COLO829 (cell line): Measurements from ENCODE around the gene VAPB.
"Not testable (repeated sequence)": the region's sequence is repeated elsewhere in the genome, so short reads cannot be mapped to it uniquely, and the experiment has no call there.

Experiments
- DNase-seq: peaks from one replicate; pipeline ENCODE4 v3.0.0; 2012; ENCODE audit warnings: low spot score

Gene VAPB, protein sequence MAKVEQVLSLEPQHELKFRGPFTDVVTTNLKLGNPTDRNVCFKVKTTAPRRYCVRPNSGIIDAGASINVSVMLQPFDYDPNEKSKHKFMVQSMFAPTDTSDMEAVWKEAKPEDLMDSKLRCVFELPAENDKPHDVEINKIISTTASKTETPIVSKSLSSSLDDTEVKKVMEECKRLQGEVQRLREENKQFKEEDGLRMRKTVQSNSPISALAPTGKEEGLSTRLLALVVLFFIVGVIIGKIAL

DNA sequence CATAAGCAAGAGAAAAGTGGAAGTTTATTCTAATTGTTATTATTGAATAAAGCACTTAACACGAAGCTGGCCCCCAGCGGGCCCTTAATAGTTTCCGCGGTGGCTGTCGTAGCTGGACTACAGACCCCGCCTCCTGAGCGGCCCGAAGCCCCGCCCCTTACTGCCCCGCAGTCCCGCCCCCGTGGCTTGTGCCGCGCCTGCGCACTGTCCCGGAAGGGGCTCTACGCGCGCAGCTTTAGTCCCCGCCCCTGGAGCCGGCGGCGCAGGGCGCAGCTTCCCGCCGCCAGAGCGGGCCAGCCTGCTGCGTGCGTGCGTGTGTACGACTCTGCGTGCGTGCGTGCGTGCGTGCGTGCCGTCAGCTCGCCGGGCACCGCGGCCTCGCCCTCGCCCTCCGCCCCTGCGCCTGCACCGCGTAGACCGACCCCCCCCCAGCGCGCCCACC is at the start of gene VAPB:
VAPB (plus strand) TSS at position 348 of the 442 bp plus-strand sequence. CDS start 231 bp downstream, outside the sequence.
- DNase-seq: peak; percentile 91

DNA sequence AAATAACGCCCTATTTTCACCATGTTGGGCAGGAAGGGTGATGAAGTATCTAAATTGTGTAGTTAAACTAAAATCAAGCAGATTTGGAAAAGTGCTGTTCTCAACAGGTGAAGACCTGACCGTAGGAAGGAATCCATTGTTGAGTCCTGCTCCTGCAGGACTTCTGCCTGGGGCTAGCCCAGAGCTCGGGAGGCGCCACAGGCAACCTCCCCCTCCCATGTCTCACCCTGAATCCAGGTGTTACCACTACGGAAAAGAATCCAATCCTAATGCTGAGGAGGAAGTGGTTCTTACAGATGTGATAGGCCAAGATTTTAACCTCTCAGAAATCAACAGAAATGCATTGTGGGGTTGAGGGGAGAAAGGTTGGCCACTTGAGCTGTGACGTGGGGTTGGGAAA is 49.3 kb upstream of the VAPB start:
- no peak for DNase-seq

DNA sequence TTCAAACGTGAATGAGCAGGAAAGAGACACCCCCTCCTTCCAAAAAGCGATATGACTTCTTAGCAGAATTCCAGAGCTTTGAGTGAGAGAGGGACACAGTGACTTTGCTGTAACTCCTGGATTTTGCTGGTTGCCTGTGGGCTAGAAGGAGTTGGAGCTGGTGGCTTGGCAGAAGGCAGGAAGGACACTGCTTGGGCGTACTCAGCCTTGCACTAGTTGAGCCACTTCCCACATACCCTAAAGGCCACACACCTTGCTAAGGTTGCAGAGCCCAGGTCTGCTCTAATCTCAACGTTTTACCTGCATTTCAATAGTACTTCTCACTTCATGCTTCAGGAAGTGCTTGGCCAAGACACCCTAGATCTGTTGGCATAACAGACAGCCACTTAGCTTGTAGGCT is 48.9 kb upstream of the VAPB start:
- DNase-seq: no peak

DNA sequence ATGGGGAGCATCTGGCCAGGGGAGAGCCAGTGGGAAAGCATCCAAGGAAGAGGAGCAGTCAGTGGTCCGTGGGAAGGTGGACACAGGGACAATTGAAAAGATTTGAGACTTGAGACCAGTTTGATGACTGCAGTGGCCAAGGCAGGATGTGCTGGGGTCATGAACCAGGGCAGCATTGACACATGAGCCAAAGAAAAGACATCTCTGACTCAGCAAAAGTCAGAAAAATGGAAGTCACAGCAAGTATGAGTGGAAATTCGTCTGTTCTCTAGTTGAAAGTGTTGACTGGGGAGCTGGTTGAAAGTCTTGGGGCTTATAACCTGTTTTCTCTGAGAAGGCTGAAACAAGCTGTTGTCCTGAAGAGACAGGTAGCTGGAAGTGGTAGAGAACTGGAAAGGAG is 48.2 kb upstream of the VAPB start:
- no peak for DNase-seq

DNA sequence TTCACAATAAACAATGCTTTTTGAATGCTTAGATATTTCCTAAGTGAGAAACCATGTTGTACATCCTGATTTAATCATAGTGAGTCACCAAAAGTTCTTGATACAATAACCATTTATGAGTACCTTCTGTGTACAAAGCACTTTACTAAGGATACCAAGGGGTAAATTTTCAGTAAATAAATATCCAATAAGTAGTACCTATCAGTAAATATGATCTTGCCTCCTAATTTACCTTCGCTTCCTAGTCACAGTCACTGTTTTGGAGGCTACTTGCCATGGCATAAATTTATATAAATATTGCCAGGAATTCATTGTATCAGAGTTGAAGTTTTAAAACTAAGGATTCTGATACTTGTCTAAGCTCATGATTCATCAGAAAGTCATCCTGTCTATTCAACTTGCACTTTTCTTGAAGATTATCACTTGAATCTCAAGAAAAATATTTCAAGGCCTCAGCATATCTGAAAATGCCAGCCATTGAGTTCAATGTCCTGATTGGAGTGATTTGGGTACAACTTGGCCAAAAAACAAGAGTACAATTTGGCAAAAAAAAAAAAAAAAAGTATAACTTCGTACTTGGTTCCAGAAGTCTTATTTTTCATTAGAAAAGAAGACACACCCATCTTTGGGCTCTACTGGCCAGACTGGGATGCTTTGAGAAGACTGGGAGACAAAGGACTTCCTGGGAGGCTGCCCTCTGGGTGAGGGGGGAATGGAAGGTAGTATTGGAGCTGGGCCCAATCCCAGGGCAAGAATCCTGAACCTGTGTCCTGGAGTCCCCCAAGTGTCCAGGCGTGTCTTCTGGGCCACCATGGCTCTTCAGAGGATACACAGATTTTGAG is 46.7 kb upstream of the VAPB start:
- DNase-seq: peak; percentile 48

DNA sequence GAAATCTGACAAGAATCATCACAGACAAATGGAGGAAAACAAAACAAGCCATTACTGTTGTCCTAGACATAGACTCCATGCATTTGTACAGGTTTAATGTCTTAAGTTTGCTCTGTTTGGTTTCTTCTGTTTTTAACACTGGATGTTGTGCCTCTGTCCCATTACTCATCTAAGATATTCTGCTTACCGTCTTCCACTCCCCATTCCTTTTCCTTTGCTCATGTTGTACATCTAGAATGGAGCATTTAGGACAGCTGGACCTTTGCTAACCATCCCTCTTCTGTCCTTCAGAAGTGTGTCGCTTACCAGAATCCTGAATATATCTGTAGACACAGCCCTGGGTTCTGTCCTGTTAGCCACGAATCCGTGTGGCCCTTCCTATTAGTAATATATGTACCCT is 44.3 kb upstream of the VAPB start:
- no peak for DNase-seq

DNA sequence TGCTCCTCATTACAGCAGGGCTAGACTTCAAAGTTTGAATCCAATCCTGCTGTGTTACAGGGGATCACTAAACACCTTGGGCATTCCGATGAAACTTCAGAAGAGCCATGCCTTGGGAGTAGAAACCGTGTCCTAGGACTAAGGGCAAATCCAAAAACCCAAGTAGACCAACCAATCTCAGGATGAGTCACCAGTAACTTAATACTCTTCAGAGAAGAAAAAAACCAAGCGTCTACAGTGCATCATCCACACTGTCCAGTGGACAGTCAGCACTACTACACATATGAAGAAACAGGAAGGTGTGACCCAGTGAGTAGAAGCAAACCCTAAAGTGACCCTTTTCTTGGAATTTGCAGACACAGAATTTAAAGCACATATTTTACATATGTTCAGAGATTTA is 39.5 kb upstream of the VAPB start:
- peak; percentile 61 for DNase-seq

DNA sequence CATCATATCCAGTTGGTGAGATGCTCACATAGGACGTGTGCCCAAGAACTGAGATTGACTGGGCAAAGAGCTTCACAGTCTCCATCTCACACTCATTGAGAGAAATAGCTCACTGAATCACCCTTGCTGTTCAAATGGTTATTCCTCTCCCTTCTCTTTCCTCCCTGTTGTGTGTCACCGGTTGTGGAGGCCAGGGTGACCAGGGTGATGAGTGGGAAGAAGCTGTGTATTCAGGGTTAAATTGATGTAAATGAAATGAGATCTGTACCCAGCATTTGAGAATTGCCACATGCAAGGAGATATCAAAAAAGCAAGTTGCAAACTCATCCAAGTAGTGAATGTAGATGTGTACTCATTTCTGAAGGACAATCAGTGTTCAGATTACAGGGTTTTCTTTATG is 36.6 kb upstream of the VAPB start:
- no peak for DNase-seq

DNA sequence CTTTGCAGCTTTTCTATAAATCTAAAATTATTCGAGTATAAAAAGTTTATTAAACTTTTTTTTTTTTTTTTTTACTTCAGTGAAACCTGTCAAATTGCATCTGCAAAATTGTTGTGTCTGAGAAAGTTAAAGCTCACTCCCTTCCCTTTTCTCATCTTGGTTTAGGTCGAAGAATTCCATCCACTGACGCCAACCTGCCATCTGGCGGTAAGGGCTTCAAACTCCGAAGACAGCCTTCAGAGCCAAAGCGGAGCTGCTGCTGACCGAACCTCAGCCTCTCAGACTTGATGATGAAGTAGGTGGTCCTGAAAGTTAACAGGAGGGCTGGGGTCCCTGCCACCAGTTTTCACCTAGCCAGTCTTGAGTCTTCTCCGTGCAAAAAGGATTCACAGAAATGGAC is 29.6 kb upstream of the VAPB start:
- DNase-seq: no peak

DNA sequence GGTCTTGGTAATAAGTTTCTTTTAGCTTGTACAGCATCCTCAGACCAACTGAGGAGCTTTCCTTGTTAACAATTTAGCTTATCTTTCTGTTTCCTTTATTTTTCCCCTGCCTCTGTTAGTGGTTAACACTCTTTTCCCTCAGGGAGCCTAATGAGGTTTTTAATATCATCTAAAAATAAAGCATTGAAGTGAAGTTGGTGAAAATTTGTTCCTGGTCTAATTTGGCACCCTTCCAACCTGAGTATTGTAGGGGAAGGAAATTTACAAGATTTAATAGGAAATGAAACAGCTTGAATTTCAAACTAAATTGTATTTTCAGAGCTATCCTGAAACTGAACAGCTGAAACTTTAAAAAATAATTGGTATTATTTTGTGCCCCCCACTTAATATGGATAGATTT is 28.1 kb upstream of the VAPB start:
- DNase-seq: no peak

DNA sequence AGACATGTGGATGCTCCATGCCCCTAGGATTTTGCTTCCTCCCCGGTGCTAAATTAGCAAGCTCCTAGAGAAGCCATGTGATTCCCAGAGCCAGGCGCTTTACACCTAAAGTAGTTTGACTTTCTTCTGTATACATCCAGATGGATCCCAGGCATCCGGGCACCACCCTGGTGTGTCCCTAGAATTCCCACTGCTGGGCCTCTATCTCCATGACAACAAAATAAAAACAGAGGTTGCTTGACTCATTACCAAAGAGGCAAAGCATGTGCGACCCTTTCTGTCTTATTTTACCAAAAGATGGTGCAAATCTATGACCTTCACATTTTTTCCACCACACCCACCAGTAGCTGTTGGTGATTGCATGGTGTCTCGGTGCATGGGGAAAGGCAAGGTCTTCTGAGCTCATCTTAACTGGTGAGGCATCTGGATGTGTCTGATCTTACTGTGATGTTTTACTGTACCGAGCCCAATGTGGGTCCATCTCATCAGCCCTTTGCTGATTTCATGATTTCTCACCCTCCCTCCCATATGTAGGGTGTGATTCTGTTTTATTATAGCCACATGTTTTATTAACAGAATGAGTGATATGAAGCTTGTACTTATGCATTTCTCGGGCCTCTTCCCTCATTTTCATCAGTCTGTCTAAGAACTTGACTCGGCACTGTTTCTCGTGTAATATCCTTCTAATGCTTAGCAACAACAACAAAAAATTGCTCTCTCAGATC is 27.4 kb upstream of the VAPB start:
- no peak for DNase-seq

DNA sequence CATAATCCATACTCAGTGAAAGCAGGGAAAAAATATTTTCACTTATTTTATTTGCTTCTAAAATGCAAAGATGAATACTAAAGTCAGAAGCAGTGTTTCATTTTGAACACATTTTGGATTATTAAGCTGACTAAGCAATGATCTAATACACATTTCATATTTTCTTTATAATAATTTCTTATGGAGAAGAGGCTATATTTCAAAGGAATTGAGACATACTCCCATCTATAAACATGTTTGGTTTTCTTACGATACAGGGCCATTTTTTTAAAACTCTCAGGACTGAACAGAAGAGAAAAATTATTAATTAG is 26.9 kb upstream of the VAPB start:
- DNase-seq: no peak

DNA sequence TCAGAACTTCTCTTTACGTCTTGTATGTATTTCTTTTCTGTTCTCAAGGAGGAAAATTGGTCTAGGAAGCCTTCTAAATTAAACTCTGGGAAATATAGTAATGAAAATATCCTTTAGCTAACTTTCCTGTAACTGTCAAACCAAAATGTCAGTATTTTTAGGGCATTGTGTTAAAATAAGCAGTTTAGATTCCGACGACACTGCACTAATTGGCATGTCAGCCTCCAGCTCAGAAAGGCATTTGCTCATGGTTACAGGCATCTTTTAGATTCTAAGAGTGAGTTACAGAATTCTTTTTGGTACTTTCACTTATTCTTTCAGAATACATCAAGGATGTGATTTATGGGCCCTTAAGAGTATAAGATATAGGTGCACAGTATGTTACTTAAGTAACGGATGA is 26.1 kb upstream of the VAPB start:
- no peak for DNase-seq

DNA sequence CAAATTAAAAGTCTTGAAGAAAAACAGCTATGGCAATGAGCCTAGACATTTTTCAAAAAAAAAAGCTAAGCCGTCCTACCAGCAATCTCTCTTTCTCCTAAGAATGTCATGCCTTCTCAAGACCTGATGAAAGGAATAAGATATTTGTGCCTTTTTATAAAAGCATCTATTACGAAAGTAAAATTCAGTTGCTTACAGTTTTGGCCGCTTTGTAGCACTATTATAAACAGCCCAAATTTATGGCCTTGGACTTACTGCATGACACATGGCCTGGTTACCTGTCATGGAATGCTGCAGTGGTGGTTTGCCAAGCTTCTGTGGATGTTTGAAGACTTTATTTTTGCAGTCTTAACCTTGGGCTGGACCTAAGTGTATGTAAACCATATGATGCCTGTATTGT is 22.2 kb upstream of the VAPB start:
- DNase-seq: no peak

DNA sequence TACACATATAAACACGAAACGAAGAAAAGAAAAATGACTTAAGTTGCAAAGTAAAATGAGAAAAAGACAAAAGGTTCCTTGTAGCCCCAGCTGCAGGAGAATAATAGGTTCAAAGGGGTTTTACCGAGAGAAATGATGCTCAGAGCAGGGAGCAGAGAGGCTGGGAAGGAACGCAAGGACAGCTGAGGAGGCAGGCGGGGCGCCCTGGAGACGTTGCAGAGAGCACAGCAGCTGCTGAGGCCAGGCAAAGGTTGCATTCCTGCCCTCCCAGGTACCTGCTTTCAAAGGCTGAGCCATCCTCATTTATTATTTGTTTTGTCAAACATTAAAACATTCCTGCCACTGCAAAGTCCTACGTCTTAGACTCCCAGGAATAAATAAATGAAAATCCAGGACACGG is 16.2 kb upstream of the VAPB start:
- no peak for DNase-seq

DNA sequence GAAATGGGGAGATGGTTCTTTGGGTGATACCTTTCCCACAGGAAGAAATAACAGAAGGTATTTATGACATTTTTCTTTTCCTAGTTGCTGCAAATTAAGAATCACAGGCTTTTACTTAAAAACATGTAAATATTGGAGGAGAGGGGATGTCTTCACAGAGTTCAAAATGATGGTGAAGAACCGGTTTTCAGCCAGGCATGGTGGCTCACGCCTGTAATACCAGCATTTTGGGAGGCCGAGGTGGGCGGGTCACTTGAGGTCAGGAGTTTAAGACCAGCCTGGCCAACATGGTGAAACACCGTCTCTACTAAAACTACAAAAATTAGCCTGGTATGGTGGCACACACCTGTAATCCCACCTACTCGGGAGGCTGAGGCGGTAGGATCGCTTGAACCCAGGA is 15.7 kb upstream of the VAPB start:
- DNase-seq: not testable (repeated sequence)

DNA sequence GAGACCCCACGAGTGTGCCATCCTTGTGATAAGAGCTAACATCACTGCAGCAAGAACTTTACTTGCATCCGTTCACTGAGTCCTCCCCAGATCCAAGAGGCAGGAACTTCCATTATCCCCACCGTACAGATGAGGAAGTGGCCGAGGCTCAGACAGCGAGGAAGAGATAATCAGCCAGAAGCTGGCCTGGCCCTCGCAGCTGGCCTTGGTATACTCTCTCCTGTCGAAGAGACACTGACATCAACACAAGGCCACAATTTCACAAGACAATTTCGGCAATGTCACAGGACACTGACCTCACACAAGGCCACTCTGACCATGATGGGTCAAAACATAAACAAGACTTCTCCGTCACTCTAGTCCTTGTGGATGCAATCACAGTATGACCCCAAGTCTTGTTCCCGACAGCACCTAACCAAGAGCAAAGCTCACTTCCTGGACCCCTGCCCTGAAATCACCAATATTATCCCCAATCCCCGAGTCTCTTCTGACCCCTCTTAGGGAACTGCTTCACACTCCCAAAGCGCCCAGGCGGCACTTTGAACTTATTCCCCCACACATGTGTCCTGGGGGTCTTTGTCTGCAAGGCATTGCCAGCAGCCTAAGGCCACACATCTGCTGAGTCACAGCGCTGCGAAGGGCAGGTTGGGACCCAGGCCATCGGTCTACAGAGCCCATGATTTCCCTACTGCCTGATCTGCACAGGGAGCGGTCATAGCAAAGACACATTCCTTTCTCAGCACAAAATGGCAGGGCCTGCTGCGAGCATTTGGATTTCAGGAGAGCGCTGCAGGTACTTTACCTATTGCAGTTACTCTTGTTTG is 14.8 kb upstream of the VAPB start:
- DNase-seq: no peak

DNA sequence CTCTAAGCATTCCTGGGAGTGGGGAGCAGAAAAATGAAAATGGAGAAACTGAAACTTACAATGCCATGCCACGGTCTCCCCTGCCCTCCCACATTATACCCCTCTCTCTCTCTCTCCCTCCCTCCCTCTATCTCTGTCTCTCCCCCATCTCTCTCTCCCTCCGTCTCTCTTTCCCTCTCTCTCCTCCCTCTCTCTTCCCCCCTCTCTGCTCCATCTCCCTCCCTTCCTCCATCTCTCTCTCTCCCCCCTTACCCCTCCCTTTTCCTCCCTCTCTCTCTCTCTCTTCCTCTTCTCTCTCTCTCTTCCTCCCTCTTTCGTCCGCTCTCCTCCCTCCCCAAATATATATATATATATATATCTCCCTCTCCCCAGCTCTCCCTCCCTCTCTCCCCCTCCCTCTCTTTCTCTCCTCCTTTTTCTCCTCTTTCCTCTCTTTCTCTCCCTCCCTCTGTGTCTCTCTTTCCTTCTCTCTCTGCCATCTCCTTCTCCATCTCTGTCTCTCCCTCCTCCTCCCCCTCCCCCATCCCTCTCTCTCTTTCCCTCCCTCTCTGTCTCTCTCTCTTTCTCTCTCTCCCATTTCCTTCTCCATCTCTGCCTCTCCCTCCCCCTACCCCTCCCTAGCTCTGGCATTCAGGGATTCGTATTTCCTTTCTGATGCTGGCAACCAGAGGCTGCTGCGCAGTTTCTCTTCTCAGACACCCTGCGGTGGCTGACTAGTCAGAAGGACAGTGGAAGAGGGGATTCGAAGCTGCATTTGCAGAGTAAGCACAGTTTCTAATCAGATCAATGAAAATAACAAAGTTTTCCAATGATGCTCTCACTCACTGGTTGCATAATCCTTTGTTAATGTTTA is 13.9 kb upstream of the VAPB start:
- no peak for DNase-seq

DNA sequence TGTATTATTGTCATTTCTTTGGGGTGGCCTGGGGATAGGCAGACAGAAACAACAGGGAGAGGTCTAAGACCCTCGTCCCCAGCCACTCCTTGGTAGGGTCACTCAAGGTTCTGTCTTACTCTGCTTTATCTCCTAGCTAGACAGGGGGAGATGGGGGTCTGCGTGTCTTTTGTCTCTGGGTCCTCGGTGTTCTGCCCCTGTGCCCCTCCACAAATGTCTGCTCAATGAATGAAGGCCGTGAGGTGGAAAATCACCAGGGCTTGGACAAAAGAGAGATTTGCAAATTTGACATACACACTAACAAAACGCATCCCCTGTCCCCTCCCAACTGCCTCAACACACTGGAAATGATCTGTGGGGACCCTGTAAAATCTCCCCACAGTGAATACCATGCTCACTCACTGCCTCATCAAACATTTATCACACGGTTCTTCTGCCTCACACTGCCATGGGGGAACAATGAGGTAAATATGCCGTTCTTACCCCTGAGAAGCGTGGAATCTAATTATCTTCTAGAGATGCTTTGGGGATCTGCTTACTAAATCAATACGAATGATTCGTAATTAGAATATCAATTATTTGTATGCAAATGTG is 13.2 kb upstream of the VAPB start:
- no peak for DNase-seq

DNA sequence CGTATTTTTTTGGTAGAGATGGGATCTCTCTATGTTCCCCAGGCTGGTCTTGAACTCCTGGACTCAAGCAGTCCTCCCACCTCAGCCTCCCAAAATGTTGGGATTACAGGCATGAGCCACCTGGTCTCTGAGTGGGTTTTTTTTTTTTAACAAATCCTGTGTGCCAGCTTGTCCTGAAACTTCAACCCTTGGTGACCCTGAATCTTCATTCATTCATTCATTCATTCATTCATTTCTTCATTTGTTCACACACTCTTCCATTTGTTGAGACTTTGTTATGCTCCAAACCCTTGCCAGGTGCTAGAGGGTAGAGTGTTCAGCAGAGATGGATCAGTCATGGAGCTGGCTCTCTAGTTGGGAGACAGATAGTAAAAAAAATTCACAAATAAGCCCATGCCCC is 12.0 kb upstream of the VAPB start:
- DNase-seq: no peak
